ENCODE results near the gene SPTLC2.

SPTLC2 gene

GRCh38 chr14:77503138-77503537 lies 113.3 kb downstream of the SPTLC2 start:
- no peak for DNase-seq (ENCODE audit: low spot score)

GRCh38 chr14:77502109-77502782 lies 114.2 kb downstream of the SPTLC2 start:
- no peak for DNase-seq (ENCODE audit: low spot score)

GRCh38 chr14:77498984-77499527 lies 117.4 kb downstream of the SPTLC2 start:
- DNase-seq (ENCODE audit: low spot score), result no peak

GRCh38 chr14:77498120-77498979 lies 118.1 kb downstream of the SPTLC2 start, which contains the start of gene ISM2:
Gene ISM2, minus strand, starts transcription at chr14:77498816. Its CDS starts 23 bp downstream, at chr14:77498793.
- DNase-seq (ENCODE audit: low spot score), result no peak

GRCh38 chr14:77495334-77495733 lies 121.1 kb downstream of the SPTLC2 start:
- no peak for DNase-seq (ENCODE audit: low spot score)

- DNase-seq (ENCODE audit: low spot score), result no peak
Measured at GRCh38 chr14:77491056-77491455, 125.4 kb downstream of the SPTLC2 start.

GRCh38 chr14:77490347-77490986 lies 126.0 kb downstream of the SPTLC2 start:
- DNase-seq (ENCODE audit: low spot score), result no peak

GRCh38 chr14:77489041-77489440 lies 127.4 kb downstream of the SPTLC2 start:
- DNase-seq (ENCODE audit: low spot score), result no peak

- no peak for DNase-seq (ENCODE audit: low spot score)
Measured at GRCh38 chr14:77488558-77488957, 127.9 kb downstream of the SPTLC2 start.

- no peak for DNase-seq (ENCODE audit: low spot score)
Measured at GRCh38 chr14:77485901-77486678, 130.3 kb downstream of the SPTLC2 start.

- DNase-seq (ENCODE audit: low spot score), result no peak
Measured at GRCh38 chr14:77485256-77485655, 131.2 kb downstream of the SPTLC2 start.

- DNase-seq (ENCODE audit: low spot score), result no peak
Measured at GRCh38 chr14:77482422-77482821, 134.0 kb downstream of the SPTLC2 start.

- no peak for DNase-seq (ENCODE audit: low spot score)
Measured at GRCh38 chr14:77478796-77479195, 137.6 kb downstream of the SPTLC2 start.

- no peak for DNase-seq (ENCODE audit: low spot score)
Measured at GRCh38 chr14:77478029-77478428, 138.4 kb downstream of the SPTLC2 start.

- DNase-seq (ENCODE audit: low spot score), result no peak
Measured at GRCh38 chr14:77475432-77476115, 140.9 kb downstream of the SPTLC2 start.

- no peak for DNase-seq (ENCODE audit: low spot score)
Measured at GRCh38 chr14:77474479-77475177, 141.8 kb downstream of the SPTLC2 start.

- DNase-seq (ENCODE audit: low spot score), result no peak
Measured at GRCh38 chr14:77473921-77474320, 142.5 kb downstream of the SPTLC2 start.

GRCh38 chr14:77470224-77470870 lies 146.1 kb downstream of the SPTLC2 start:
- no peak for DNase-seq (ENCODE audit: low spot score)

GRCh38 chr14:77469539-77469938 lies 146.9 kb downstream of the SPTLC2 start:
- no peak for DNase-seq (ENCODE audit: low spot score)

- no peak for DNase-seq (ENCODE audit: low spot score)
Measured at GRCh38 chr14:77469067-77469505, 147.4 kb downstream of the SPTLC2 start.
